ENCODE measurements around the gene SLC4A2.
A peak's percentile ranks its signal among the peaks of the same experiment; 100 is the strongest.
"Not testable (repeated sequence)": the region's sequence is repeated elsewhere in the genome, so short reads cannot be mapped to it uniquely, and the experiment has no call there.

The SLC4A2 gene

GRCh38 chr7:151059367-151060112 lies at the start of gene SLC4A2:
Gene SLC4A2, plus strand, starts transcription at chr7:151059589. Its CDS starts 2,399 bp downstream, at chr7:151061988.
- DNase-seq: peak; percentile 81

GRCh38 chr7:151010037-151010306 lies 49.4 kb upstream of the SLC4A2 start:
- no peak for DNase-seq

- peak; percentile 63 for DNase-seq
These were observed 48.9 kb upstream of the SLC4A2 start for GRCh38 chr7:151010307-151011096.

- no peak for DNase-seq
These were observed 48.3 kb upstream of the SLC4A2 start for GRCh38 chr7:151011097-151011409.

GRCh38 chr7:151011616-151012015 lies 47.8 kb upstream of the SLC4A2 start:
- DNase-seq: not testable (repeated sequence)

- DNase-seq: no peak
These were observed 47.2 kb upstream of the SLC4A2 start for GRCh38 chr7:151012031-151012692.

GRCh38 chr7:151012911-151013347 lies 46.5 kb upstream of the SLC4A2 start:
- DNase-seq: no peak

- DNase-seq: peak; percentile 44
These were observed 46.0 kb upstream of the SLC4A2 start for GRCh38 chr7:151013356-151013732.

- DNase-seq: peak; percentile 92
These were observed 45.5 kb upstream of the SLC4A2 start for GRCh38 chr7:151013733-151014497.

- DNase-seq: peak; percentile 53
These were observed 44.4 kb upstream of the SLC4A2 start for GRCh38 chr7:151014950-151015349.

GRCh38 chr7:151015967-151016366 lies 43.4 kb upstream of the SLC4A2 start:
- no peak for DNase-seq

GRCh38 chr7:151016505-151016904 lies 42.9 kb upstream of the SLC4A2 start:
- DNase-seq: no peak

GRCh38 chr7:151016942-151017341 lies 42.4 kb upstream of the SLC4A2 start:
- no peak for DNase-seq

- no peak for DNase-seq
These were observed 41.9 kb upstream of the SLC4A2 start for GRCh38 chr7:151017370-151017952.

- peak; percentile 89 for DNase-seq
These were observed 41.4 kb upstream of the SLC4A2 start for GRCh38 chr7:151017953-151018420.

- DNase-seq: peak; percentile 59
These were observed 40.8 kb upstream of the SLC4A2 start for GRCh38 chr7:151018421-151019129.

- DNase-seq: no peak
These were observed 40.3 kb upstream of the SLC4A2 start for GRCh38 chr7:151019130-151019447.

GRCh38 chr7:151020231-151020630 lies 39.2 kb upstream of the SLC4A2 start:
- no peak for DNase-seq

GRCh38 chr7:151023232-151023631 lies 36.2 kb upstream of the SLC4A2 start:
- DNase-seq: no peak

GRCh38 chr7:151024435-151025056 lies 34.8 kb upstream of the SLC4A2 start, which contains the start of gene ATG9B:
Gene ATG9B, minus strand, starts transcription at chr7:151024494. Its CDS starts 71 bp downstream, at chr7:151024423.
- no peak for DNase-seq

GRCh38 chr7:151025924-151026671 lies 33.3 kb upstream of the SLC4A2 start:
- DNase-seq: no peak

Measured in stimulated activated CD4-positive, alpha-beta T cell treated with anti-CD3 and anti-CD28 coated beads, Interleukin-15, amount 100 ng/mL, for 24 hours (primary cell).